UCSD-AML1 (cell line): ENCODE results near the gene SRMS.
"Not testable (repeated sequence)": the region's sequence is repeated elsewhere in the genome, so short reads cannot be mapped to it uniquely, and the experiment has no call there.

Experiments
- DNase-seq: peaks from one replicate; lab custom pipeline; 2025; ENCODE audit not compliant: unreplicated experiment; lab: John Stamatoyannopoulos, UW

The SRMS gene

DNA sequence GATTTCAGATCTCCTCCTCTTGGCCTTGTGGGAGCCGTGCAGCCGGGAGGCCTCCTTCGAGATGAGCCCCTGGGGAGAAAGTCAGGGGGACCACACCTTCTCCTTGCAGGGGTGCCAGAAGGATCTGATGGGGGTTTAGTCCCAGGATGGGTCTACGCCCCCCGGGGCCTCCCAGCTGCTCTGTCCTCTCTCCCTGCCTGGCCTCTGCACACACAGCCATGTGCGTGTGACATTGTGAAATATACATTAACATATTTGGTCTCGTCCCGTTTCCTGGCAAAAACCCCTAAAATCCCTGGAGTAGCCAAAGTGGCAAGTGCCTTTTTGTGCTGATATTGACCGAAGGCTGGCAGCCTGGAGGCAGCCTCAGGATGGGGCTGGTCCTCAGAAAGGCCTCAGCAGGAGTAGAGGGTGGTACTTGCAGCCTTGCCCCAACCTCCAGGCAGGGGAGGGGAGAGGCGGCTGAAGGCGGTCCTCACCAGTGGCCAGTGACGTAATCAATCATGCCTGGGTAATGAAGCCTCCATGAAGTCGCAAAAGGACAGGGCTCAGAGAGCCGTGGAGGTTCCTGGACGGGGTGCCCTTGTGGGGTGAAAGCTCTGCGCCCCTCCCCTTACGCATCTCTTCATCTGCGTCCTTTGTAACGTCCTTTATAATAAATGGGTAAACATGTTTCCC lies 31.6 kb upstream of the SRMS start:
- DNase-seq: no peak

GRCh38 chr20:63578224-63579016 lies 30.9 kb upstream of the SRMS start:
- no peak for DNase-seq

DNA sequence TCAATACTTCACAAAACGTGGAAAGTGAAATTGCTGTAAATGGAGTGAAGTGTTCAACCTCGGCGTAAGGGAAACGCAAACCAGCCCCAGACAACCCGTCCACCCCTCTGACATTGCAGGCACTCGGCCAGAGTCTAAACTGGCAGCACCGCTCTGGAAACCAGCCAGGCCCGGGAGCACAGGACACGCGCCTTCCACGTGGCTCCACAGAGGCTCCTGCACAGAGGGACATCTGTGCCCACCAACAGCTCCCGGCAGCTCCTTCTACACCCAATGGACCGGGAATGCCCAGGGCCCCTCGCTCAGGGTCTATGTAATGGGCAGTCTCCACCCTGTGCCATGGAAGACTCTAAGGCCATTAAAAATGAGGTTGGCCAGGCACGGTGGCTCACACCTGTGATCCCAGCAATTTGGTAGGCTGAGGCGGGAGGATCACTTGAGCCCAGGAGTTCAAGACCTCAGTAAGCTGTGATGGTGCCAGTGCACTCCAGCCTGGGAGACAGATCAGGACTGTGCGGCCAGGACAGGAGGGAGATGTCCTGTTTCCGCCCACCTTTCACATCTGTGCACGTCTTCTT lies 29.9 kb upstream of the SRMS start:
- DNase-seq: no peak

- no peak for DNase-seq
Observed at GRCh38 chr20:63576311-63576710, 28.8 kb upstream of the SRMS start.

- DNase-seq: no peak
Observed at GRCh38 chr20:63574829-63575743, 27.5 kb upstream of the SRMS start.

GRCh38 chr20:63574156-63574828 lies 26.7 kb upstream of the SRMS start, which contains the start of gene HELZ2:
Gene HELZ2 (minus strand): TSS chr20:63574239. CDS start chr20:63572385, 1,854 bp downstream.
- DNase-seq: peak; percentile 73

GRCh38 chr20:63573647-63574131 lies 26.1 kb upstream of the SRMS start:
- DNase-seq: no peak

DNA sequence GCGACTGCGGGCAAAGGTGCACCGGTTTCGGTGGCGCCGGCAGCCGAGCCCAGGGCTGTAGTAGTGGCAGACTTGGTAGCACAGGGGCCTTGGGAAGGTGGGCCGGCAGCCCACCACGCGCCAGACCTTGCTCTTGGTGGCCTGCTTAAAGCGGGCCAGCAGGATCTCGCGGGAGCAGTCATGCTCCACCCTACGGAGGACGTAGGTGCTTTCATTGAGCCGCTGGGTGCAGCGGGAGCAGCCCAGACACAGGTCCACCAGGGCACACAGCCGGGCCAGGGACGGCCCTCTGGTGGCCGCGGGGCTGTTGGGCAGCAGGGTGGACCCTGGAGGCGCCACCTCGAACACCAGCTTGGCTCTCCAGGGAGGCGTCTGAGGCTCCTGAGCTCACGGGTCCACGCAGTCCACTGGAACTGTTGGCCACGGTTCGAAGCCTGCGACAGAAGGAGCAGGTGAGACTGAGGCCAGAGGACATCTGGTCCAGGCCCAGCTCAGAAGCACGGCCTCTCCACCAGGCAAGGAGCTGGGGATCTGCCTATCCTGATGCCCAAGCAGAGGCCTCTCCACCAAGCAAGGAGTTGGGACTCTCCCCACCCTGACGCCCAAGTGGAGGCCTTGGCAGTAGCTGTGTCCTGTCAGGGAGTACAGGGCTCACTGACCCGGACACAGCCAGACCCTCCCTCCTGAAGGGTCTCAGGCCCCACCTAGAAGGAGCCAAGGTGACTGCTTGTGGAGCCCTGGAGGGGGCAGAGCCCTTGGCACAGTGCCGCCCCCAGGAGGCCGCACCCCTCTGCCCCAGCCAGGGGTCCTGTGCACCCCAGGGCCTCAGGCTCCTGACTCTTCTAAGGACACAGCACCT lies 25.5 kb upstream of the SRMS start:
- DNase-seq: no peak

- no peak for DNase-seq
Observed at GRCh38 chr20:63572071-63572787, 24.7 kb upstream of the SRMS start.

GRCh38 chr20:63571087-63571478 lies 23.5 kb upstream of the SRMS start:
- DNase-seq: not testable (repeated sequence)

GRCh38 chr20:63570281-63571086 lies 22.9 kb upstream of the SRMS start:
- no peak for DNase-seq

GRCh38 chr20:63568986-63569949 lies 21.7 kb upstream of the SRMS start:
- no peak for DNase-seq

GRCh38 chr20:63568170-63568981 lies 20.8 kb upstream of the SRMS start:
- no peak for DNase-seq

DNA sequence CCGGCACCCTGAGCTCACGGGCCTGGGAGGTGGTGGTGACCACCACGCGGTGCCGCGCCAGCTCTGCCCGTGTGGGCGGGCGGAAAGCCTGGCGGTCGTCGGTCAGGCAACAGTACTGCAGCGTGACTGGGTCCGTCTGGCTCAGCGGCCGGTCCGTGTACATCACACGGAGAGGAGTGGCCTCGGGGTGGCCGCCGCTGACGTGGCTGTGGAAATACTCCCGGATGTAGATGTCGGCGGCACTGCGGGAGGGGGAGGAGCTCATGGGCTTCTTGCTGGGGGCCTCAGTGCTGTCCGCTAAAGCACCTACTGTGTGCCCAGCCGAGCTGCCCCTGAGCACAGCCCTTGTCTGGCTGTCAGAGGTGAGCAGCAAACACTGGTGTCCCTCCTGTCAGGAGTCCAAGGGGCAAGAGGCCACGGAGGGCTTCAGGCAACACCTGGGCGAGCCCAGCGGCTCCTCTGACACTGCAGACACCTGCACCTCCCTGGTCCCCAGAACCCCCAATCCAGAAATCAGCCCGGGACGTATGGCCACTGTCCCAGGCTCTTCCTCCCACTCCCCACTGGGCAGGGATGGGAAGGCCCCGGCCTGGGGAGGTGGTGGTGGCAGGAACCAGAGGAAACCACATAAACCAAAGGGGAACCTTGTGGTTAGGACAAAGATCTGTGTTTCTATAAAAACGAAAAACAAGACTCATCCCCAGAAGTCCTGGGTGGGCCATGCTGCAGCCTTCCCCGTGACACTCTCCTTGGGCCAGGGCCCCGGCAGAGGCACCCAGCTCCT lies 20.0 kb upstream of the SRMS start:
- peak; percentile 69 for DNase-seq

DNA sequence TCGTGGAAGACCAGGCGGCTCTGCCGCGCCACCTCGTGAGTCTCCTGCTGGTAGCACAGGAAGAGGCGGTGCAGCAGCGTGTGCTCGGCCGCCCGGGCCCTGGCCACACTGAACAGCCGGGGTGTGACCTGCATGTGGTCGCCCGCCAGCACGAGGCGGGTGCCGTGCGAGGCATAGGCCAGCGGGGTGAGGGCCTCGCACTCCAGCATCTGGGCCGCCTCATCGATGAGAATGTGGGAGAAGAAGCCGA lies 19.5 kb upstream of the SRMS start:
- DNase-seq: no peak
